Sigmoid colon (tissue), 7 donors: ENCODE data around the gene MITF. TPM values are rescaled to one million over a fixed set of nuclear protein-coding genes. Genes with fewer than 3 reads are reported as not detected.

Experiments used
- DNase-seq: peaks from one replicate; pipeline ENCODE4 v3.0.0-alpha.2; 2019
- H3K27ac ChIP-seq, 4 donors: fragments of 200-600 bp; sonication (generic); one replicate each; pipeline ENCODE4 v1.5.1; 2016 to 2019; ENCODE audit warnings: mild to moderate bottlenecking in 1 of 4
- H3K27me3 ChIP-seq, 3 donors: fragments of 200-600 bp; sonication (generic); one replicate each; pipeline ENCODE4 v1.5.1; 2019; ENCODE audit warnings: mild to moderate bottlenecking in 1 of 3
- H3K36me3 ChIP-seq, 4 donors: fragments of 200-600 bp; sonication (generic); one replicate each; pipeline ENCODE4 v1.5.1; 2016 to 2019
- H3K4me1 ChIP-seq, 4 donors: fragments of 200-600 bp; sonication (generic); one replicate each; pipeline ENCODE4 v1.5.1; 2017 to 2019
- H3K4me3 ChIP-seq, 4 donors: fragments of 200-600 bp; sonication (generic); one replicate each; pipeline ENCODE4 v1.5.1; 2017 to 2019; ENCODE audit warnings: mild to moderate bottlenecking in 2 of 4, moderate library complexity in 1 of 4
- H3K9me3 ChIP-seq, 4 donors: fragments of 200-600 bp in 3 of 4; sonication (generic) in 3 of 4; one replicate each; pipeline versions ENCODE4 v1.5.1 to v1.6.1; 2013 to 2019
- CTCF ChIP-seq, 4 experiments: fragments of 450-650 bp in 3 of 4; fragments of 200-600 bp in 1 of 4; IDR thresholded peaks; one replicate each; pipeline ENCODE4 v1.5.1; 2016 to 2019; ENCODE audit warnings: antibody characterized with exemption in 4 of 4, mild to moderate bottlenecking in 3 of 4, moderate library complexity in 2 of 4
- EP300 ChIP-seq, 4 donors: sonication (generic); formaldehyde crosslinking; IDR thresholded peaks; one replicate each; pipeline ENCODE4 v1.6.1; 2017; ENCODE audit warnings: antibody characterized with exemption in 4 of 4
- POLR2A ChIP-seq, 2 donors: fragments of 450-650 bp; IDR thresholded peaks; one replicate each; pipeline ENCODE4 v1.6.1; 2016; ENCODE audit warnings: antibody characterized with exemption in 2 of 2, mild to moderate bottlenecking in 2 of 2, moderate library complexity in 2 of 2
- POLR2AphosphoS5 ChIP-seq, 4 donors: sonication (generic); formaldehyde crosslinking; IDR thresholded peaks; one replicate each; pipeline ENCODE4 v1.6.1; 2017; ENCODE audit warnings: antibody characterized with exemption in 4 of 4
- WGBS, 2 donors: extraction: QIAGEN DNeasy Blood & Tissue Kit; methylation state at CpG; one replicate each; pipeline ENCODE4 v1.1.7; 2013; 5-methylcytosine and 5-hydroxymethylcytosine counted together
- intact Hi-C: fragments of 100-400 bp; cut with DNase I; formaldehyde crosslinking; loops from one replicate; pipeline ENCODE4 v1.15.1; 2023
- polyA plus RNA-seq, 3 donors: library from polyadenylated mRNA; stranded (reverse); fragments of 200-250 nt; gene quantifications; one replicate each; pipeline ENCODE4 v1.2.3, GENCODE V29; 2013
- total RNA-seq, 4 donors: library from RNA; depleted of rRNA; stranded (reverse); fragments of >200 nt; gene quantifications; one replicate each; pipeline ENCODE4 v1.1.0, GENCODE V29; 2016
- donor health status: healthy with polysubstance abuse.
- donor health status: Bipolar disorder and iron deficiency.
- donor health status: healthy.

MITF gene
- total and polyA plus RNA-seq, 7 donors: 2.1 to 73.2 (median 65.4) TPM

- TF ChIP-seq EP300 (IDR thresholded peaks at IDR 0.05) (no peak), POLR2A (IDR thresholded peaks at IDR 0.05) (no peak), CTCF (IDR thresholded peaks at IDR 0.05) (no peak), POLR2AphosphoS5 (IDR thresholded peaks at IDR 0.05) (no peak)
- Histone ChIP-seq H3K4me1 (no peaks in the 10 kb centered on the region), H3K9me3 (peaks cover 0 to 6% (median 0%) of the 10 kb centered on the region in 4 donors), H3K36me3 (no peaks in the 10 kb centered on the region), H3K4me3 (no peak overlapping the region), H3K27me3 (no peaks in the 10 kb centered on the region), H3K27ac (no peak overlapping the region)
- no peak for DNase-seq
- intact Hi-C loops: no loop called here
- WGBS, 2 donors: 93 to 96% methylated on average over 1 of the region's 1 CpG
Measured at GRCh38 chr3:69700949-69701348, 38.3 kb upstream of the MITF start.

GRCh38 chr3:69710153-69710977, 28.9 kb upstream of the MITF start:
- TF ChIP-seq CTCF (IDR thresholded peaks at IDR 0.05) (no peak), POLR2AphosphoS5 (IDR thresholded peaks at IDR 0.05) (no peak), EP300 (IDR thresholded peaks at IDR 0.05) (no peak), POLR2A (IDR thresholded peaks at IDR 0.05) (no peak)
- intact Hi-C loops: no loop called here
- WGBS, 2 donors: 66 to 69% methylated on average over 4 of the region's 4 CpGs

GRCh38 chr3:69712269-69712668, 27.0 kb upstream of the MITF start:
- H3K4me1 ChIP-seq: no peaks in the 10 kb centered on the region
- no peak for TF ChIP-seq CTCF (IDR thresholded peaks at IDR 0.05)
- DNase-seq: no peak
- no peak overlapping the region for H3K27ac ChIP-seq
- no peaks in the 10 kb centered on the region for H3K27me3 ChIP-seq
- intact Hi-C loops: no loop called here
- 63 to 87% methylated on average over 5 of the region's 5 CpGs for WGBS, 2 donors
- H3K36me3 ChIP-seq: no peaks in the 10 kb centered on the region
- H3K4me3 ChIP-seq: no peak overlapping the region
- no peaks in the 10 kb centered on the region for H3K9me3 ChIP-seq

More at GRCh38 chr3:69710153-69710977, 28.9 kb upstream of the MITF start:
- Histone ChIP-seq H3K27ac (no peak overlapping the region), H3K4me1 (no peaks in the 10 kb centered on the region), H3K36me3 (no peaks in the 10 kb centered on the region), H3K27me3 (no peaks in the 10 kb centered on the region), H3K4me3 (no peak overlapping the region), H3K9me3 (no peaks in the 10 kb centered on the region)
- DNase-seq: no peak

- no peak overlapping the region for H3K27ac ChIP-seq
- no peaks in the 10 kb centered on the region for H3K9me3 ChIP-seq
- no peaks in the 10 kb centered on the region for H3K4me1 ChIP-seq
- intact Hi-C loops: no loop called here
- no peak overlapping the region for H3K4me3 ChIP-seq
- no peak for TF ChIP-seq EP300 (IDR thresholded peaks at IDR 0.05)
- no peak for TF ChIP-seq POLR2A (IDR thresholded peaks at IDR 0.05)
- TF ChIP-seq POLR2AphosphoS5 (IDR thresholded peaks at IDR 0.05): no peak
- TF ChIP-seq CTCF (IDR thresholded peaks at IDR 0.05): no peak
- WGBS, 2 donors: 64 to 82% methylated on average over 4 of the region's 4 CpGs
- no peak for DNase-seq
- H3K36me3 ChIP-seq: no peaks in the 10 kb centered on the region
- H3K27me3 ChIP-seq: no peaks in the 10 kb centered on the region
Measured at GRCh38 chr3:69712933-69713332, 26.3 kb upstream of the MITF start.

- Histone ChIP-seq H3K4me1 (no peaks in the 10 kb centered on the region), H3K27me3 (no peaks in the 10 kb centered on the region), H3K27ac (no peak overlapping the region), H3K4me3 (no peak overlapping the region), H3K9me3 (no peaks in the 10 kb centered on the region), H3K36me3 (no peaks in the 10 kb centered on the region)
- intact Hi-C loops: no loop called here
- no peak for DNase-seq
- TF ChIP-seq POLR2AphosphoS5 (IDR thresholded peaks at IDR 0.05) (no peak), CTCF (IDR thresholded peaks at IDR 0.05) (no peak), EP300 (IDR thresholded peaks at IDR 0.05) (no peak), POLR2A (IDR thresholded peaks at IDR 0.05) (no peak)
- WGBS, 2 donors: 86 to 90% methylated on average over 1 of the region's 1 CpG
Measured at GRCh38 chr3:69715204-69715603, 24.1 kb upstream of the MITF start.
